ENCODE measurements around the gene MCTP1. TPM values are rescaled to one million over a fixed set of nuclear protein-coding genes. Genes with fewer than 3 reads are reported as not detected.

Gene MCTP1
- total RNA-seq, 1 experiment from 2014 or later = 2.5 TPM

DNA sequence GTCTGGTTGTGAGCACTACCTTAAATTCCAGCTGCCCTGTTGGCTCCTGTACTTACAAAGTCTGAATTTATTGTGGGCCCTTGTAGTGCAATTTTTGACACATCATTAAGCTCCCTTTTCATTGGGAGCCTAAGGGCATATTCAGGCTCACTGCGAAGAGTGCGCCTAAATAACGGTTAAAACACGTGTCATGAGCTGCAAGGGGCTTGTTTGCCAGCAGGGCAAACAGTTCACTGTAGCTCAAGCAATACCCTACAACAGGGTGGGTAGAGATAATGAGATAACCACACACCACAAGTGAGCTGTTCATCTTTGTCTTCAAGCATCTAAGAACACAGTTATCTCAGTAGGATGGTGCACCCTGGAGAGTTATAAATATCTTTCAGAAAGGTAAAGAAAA is 452.2 kb downstream of the MCTP1 start:
- WGBS (ENCODE audit: extremely low coverage, insufficient read length, low lambda C conversion rate) = no CpG with 5 or more reads among the region's 4 CpGs
- Histone ChIP-seq H3K23me2 (ENCODE audit: insufficient read length, low read depth, low read length, poor library complexity, severe bottlenecking) (no peaks in the 10 kb centered on the region), H3K9ac (ENCODE audit: extremely low read depth, insufficient read length, low read length) (no peak overlapping the region), H4K91ac (ENCODE audit: insufficient read length, low read depth, low read length) (no peak overlapping the region), H3K4me2 (ENCODE audit: insufficient read depth, insufficient read length, low read length) (no peak overlapping the region), H2BK20ac (ENCODE audit: low read depth, low read length, poor library complexity, severe bottlenecking) (no peak overlapping the region), H3K4me1 (ENCODE audit: insufficient read depth, low read length) (no peaks in the 10 kb centered on the region), H2BK5ac (ENCODE audit: insufficient read length, low read length) (no peak overlapping the region), H3K79me1 (ENCODE audit: insufficient read depth, low read depth, low read length, poor library complexity, severe bottlenecking) (no peaks in the 10 kb centered on the region), H2AFZ (ENCODE audit: low read length) (no peak overlapping the region), H3K14ac (ENCODE audit: insufficient read depth, low read length) (no peak overlapping the region), H2BK120ac (ENCODE audit: low read depth, low read length, poor library complexity, severe bottlenecking) (no peak overlapping the region), H3K23ac (ENCODE audit: insufficient read length, low read depth, low read length) (no peak overlapping the region), H3K56ac (ENCODE audit: insufficient read length, low read depth, low read length) (no peak overlapping the region), H3T11ph (ENCODE audit: low read length) (no peak overlapping the region), H2AK5ac (ENCODE audit: insufficient read length, low read length) (no peak overlapping the region), H3K9me3 (ENCODE audit: control insufficient read depth, low read depth, low read length) (no peaks in the 10 kb centered on the region), H3K4ac (ENCODE audit: low read depth, low read length) (no peak overlapping the region), H3K27ac (ENCODE audit: insufficient read length, low read depth, low read length) (no peak overlapping the region), H2BK12ac (ENCODE audit: insufficient read length, low read depth, low read length) (no peak overlapping the region), H3K18ac (ENCODE audit: insufficient read length, low read depth, low read length) (no peak overlapping the region), H4K8ac (replicated peaks; ENCODE audit: insufficient read length, low read depth, low read length) (no peak overlapping the region), H3K27me3 (ENCODE audit: insufficient read depth, low read length) (no peaks in the 10 kb centered on the region), H2BK15ac (ENCODE audit: low read depth, low read length) (no peak overlapping the region), H3K79me2 (ENCODE audit: insufficient read depth, low read length) (no peaks in the 10 kb centered on the region), H4K5ac (ENCODE audit: insufficient read length, low read depth, low read length) (no peak overlapping the region), H4K20me1 (ENCODE audit: control insufficient read depth, insufficient read depth, insufficient read length) (no peaks in the 10 kb centered on the region)
- Mint-ChIP-seq H3K27ac (peak overlapping the region in 1 of 3 experiments; percentile 46; a peak in 2 of 7 replicates), H3K4me1 (peaks cover 0 to 4% of the 10 kb centered on the region in 2 experiments; a peak in 3 of 4 replicates), H3K9me3 (no peaks in the 10 kb centered on the region), H3K4me3 (no peak overlapping the region), H3K27me3 (ENCODE audit: low read depth) (0 out of 2 replicates have a peak, but pooled peaks cover 1% of the 10 kb centered on the region), H3K36me3 (ENCODE audit: insufficient read depth in 1 of 3, low read depth in 3 of 3) (no peaks in the 10 kb centered on the region)
- DNase-seq = no peak
- TF ChIP-seq CTCF (conservative IDR thresholded peaks at IDR 0.05) = no peak; the same call in 2 of the 3 replicates

Data from H9 (cell line).